ENCODE results near the gene CMSS1. TPM values are rescaled to one million over a fixed set of nuclear protein-coding genes. Genes with fewer than 3 reads are reported as not detected.

The CMSS1 gene
- total and polyA plus RNA-seq, 11 donors: 13.5 to 48.4 (median 34.8) TPM

DNA sequence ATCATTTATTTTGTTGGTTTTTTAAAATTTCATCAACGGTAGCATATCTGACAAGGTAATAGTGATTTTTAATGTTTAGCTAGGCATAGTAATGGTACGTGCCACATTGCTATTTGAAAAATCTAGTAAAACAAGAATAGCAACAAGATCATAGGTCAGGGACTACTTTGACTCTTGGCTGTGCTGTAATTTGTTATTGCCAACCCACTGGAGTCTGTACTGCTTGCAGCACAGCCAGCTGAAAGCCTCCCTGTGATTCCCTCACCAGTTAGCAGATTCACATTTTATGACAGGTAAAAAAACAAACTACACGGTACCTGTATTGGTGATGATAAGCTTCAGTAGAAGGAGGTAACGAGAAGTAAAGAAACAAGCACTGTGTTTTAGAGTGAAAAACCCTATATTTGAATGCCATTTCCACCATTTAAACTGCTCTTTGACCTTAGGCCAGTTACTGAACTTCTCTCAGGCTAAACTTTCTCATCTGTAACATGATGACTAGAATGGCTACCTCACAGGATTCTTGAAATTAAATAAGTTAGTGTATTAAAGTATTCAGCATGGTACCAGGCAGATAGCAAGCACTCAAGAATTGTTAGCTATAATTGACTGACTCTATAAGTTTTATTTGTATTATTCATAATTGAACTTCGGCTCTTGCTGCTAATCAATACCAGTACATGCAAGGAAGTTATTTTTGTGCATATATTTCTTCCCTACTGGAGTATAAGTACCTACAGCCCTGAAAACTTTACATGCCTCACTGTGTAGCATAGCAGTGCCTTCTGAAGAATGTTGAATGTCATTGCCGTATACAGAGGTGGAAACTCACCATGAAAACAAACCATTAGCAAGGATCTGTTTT is 280.5 kb downstream of the CMSS1 start:
- intact Hi-C loops (cut with DNase I): no loop called here
- H3K36me3 ChIP-seq: no peaks in the 10 kb centered on the region
- H3K9me3 ChIP-seq: no peaks in the 10 kb centered on the region
- DNase-seq (peak in 3 of 5 donors; percentile 36 to 50 (median 39)), ATAC-seq (peak; percentile 85 to 93 (median 92))
- H3K4me1 ChIP-seq: peaks cover 0 to 45% (median 28%) of the 10 kb centered on the region in 12 donors
- peak overlapping the region; percentile 55 to 88 (median 78) for H3K27ac ChIP-seq
- no peaks in the 10 kb centered on the region for H3K27me3 ChIP-seq
- no peak overlapping the region for H3K4me3 ChIP-seq
- WGBS, 4 donors: 50 to 54% (median 52%) methylated on average over 6 of the region's 6 CpGs
- no peak for TF ChIP-seq POLR2A (IDR thresholded peaks at IDR 0.05)
- TF ChIP-seq, protein P1, sequence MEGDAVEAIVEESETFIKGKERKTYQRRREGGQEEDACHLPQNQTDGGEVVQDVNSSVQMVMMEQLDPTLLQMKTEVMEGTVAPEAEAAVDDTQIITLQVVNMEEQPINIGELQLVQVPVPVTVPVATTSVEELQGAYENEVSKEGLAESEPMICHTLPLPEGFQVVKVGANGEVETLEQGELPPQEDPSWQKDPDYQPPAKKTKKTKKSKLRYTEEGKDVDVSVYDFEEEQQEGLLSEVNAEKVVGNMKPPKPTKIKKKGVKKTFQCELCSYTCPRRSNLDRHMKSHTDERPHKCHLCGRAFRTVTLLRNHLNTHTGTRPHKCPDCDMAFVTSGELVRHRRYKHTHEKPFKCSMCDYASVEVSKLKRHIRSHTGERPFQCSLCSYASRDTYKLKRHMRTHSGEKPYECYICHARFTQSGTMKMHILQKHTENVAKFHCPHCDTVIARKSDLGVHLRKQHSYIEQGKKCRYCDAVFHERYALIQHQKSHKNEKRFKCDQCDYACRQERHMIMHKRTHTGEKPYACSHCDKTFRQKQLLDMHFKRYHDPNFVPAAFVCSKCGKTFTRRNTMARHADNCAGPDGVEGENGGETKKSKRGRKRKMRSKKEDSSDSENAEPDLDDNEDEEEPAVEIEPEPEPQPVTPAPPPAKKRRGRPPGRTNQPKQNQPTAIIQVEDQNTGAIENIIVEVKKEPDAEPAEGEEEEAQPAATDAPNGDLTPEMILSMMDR (IDR thresholded peaks at IDR 0.05): no peak

DNA sequence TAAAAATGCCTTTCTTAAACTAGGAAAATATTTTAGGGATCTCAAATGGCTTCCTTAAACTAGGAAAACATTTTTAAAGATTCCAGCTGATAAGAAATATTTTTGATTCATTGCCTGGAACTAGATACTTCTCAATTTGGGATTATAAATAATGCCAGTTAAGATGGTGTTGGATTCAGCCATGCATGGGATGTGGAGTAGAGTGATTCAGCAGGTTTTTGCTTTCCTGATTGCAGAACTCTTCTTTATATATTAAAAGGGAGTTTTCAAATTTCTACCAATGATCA is 281.1 kb downstream of the CMSS1 start:
- ATAC-seq: no peak
- no peak overlapping the region for H3K4me3 ChIP-seq
- peaks cover 0 to 51% (median 29%) of the 10 kb centered on the region in 12 donors for H3K4me1 ChIP-seq
- no peaks in the 10 kb centered on the region for H3K27me3 ChIP-seq
- no peaks in the 10 kb centered on the region for H3K36me3 ChIP-seq
- peak overlapping the region; percentile 55 to 88 (median 78) for H3K27ac ChIP-seq
- intact Hi-C loops (cut with DNase I): no loop called here
- no peak for DNase-seq
- no peak for TF ChIP-seq POLR2A (IDR thresholded peaks at IDR 0.05)
- TF ChIP-seq, protein P1 (IDR thresholded peaks at IDR 0.05): no peak
- no peaks in the 10 kb centered on the region for H3K9me3 ChIP-seq

DNA sequence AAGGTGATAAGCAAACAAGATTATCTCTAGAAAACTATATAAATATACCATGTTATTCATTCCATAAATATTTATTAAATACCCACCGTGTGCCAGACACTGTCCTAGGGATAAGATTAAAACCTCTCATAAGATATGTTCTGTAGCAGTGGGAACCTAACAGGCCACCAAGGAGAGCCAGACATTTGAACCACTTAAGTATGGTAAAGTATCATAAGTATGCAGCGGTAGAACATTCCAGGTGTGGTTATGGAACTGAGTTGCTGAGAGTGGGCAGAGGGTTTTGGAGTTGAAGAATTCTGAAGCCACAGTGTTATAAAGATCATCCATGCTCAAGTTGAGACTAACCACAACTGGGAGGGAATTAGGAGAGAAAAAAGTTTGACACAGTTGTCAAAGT is 282.0 kb downstream of the CMSS1 start:
- intact Hi-C loops (cut with DNase I): loop anchor here in 1 of 10 donors (5.0 kb wide), 1 partner anchor 58 kb away; no protein-coding TSS in a partner anchor
- TF ChIP-seq, protein P1 (IDR thresholded peaks at IDR 0.05): no peak
- no peak for TF ChIP-seq POLR2A (IDR thresholded peaks at IDR 0.05)
- no peak overlapping the region for H3K4me3 ChIP-seq
- H3K27ac ChIP-seq: peak overlapping the region in 11 of 12 donors; percentile 55 to 88 (median 80)
- no peaks in the 10 kb centered on the region for H3K9me3 ChIP-seq
- peaks cover 0 to 60% (median 31%) of the 10 kb centered on the region in 12 donors for H3K4me1 ChIP-seq
- DNase-seq (no peak), ATAC-seq (no peak)
- no peaks in the 10 kb centered on the region for H3K36me3 ChIP-seq
- H3K27me3 ChIP-seq: no peaks in the 10 kb centered on the region
- WGBS, 4 donors: 47 to 53% (median 52%) methylated on average over 2 of the region's 2 CpGs

DNA sequence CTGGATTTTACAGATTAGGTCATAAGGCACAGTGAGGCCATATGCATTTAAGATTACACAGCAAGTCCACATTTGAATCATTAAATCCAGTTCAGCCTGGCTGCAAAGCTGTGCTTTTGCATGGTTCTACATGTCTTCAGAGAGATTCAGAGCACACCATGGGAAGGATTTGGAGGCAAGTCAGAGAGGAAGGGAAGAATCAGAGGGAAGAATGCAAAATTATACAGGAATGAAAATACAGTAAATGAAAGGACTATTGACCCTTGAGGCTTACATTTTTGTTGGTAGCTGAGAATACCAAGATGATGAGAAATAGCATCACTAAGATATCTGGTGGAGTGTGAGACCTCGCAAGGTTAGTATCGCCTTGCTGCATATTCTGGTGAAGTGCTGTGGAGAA is 282.8 kb downstream of the CMSS1 start:
- Histone ChIP-seq H3K36me3 (no peaks in the 10 kb centered on the region), H3K27ac (peak overlapping the region in 4 of 12 donors; percentile 2 to 88 (median 82)), H3K9me3 (no peaks in the 10 kb centered on the region), H3K4me1 (peaks cover 0 to 68% (median 33%) of the 10 kb centered on the region in 12 donors), H3K4me3 (no peak overlapping the region), H3K27me3 (no peaks in the 10 kb centered on the region)
- no peak for TF ChIP-seq POLR2A (IDR thresholded peaks at IDR 0.05)
- TF ChIP-seq, protein P1 (IDR thresholded peaks at IDR 0.05): no peak
- intact Hi-C loops (cut with DNase I): loop anchor here in 1 of 10 donors (5.0 kb wide), 1 partner anchor 57 kb away; no protein-coding TSS in a partner anchor
- whole genome bisulfite sequencing, 4 donors: 93 to 99% (median 96%) methylated on average over 2 of the region's 2 CpGs
- ATAC-seq: no peak
- DNase-seq: no peak

Measured in heart left ventricle (tissue), 16 donors.